CD14-positive monocyte (primary cell): Measurements from ENCODE around the gene ADAMTS18. TPM values are rescaled to one million over a fixed set of nuclear protein-coding genes. Genes with fewer than 3 reads are reported as not detected.

Source experiments
- DNase-seq, 3 donors: peaks; one replicate each; pipeline ENCODE4 v3.0.0-alpha.2; 2011 to 2022
- H2AFZ ChIP-seq: 2 replicates; pipeline ENCODE4 v1.6.0; 2012; ENCODE audit warnings: mild to moderate bottlenecking, low read depth, low read length, inconsistent platforms; ENCODE audit not compliant: insufficient read depth, poor library complexity, severe bottlenecking
- H3K27ac ChIP-seq, 2 donors: 1 replicate in 1 of 2; 2 replicates in 1 of 2; pipeline ENCODE4 v1.5.1; 2012 to 2013; ENCODE audit warnings: low read length in 2 of 2, control low read depth in 1 of 2, inconsistent platforms in 1 of 2, low read depth in 1 of 2, mild to moderate bottlenecking in 1 of 2
- H3K27me3 ChIP-seq, 2 donors: one replicate each; pipeline versions ENCODE4 v1.6.0 to v1.6.1; 2011 to 2013; ENCODE audit warnings: low read length in 2 of 2; ENCODE audit not compliant: control insufficient read depth in 2 of 2, insufficient read depth in 2 of 2
- H3K36me3 ChIP-seq, 2 donors: replicated peaks in 1 of 2; 1 replicate in 1 of 2; 2 replicates in 1 of 2; pipeline versions ENCODE4 v1.5.1 to v1.6.1; 2012 to 2013; ENCODE audit warnings: low read length in 2 of 2, control low read depth in 1 of 2, inconsistent platforms in 1 of 2, mild to moderate bottlenecking in 1 of 2; ENCODE audit not compliant: insufficient read depth in 2 of 2, control insufficient read depth in 1 of 2
- H3K4me1 ChIP-seq, 2 donors: 1 replicate in 1 of 2; 2 replicates in 1 of 2; pipeline versions ENCODE4 v1.5.1 to v1.6.1; 2012 to 2013; ENCODE audit warnings: low read length in 2 of 2, control low read depth in 1 of 2, inconsistent platforms in 1 of 2, mild to moderate bottlenecking in 1 of 2, moderate library complexity in 1 of 2; ENCODE audit not compliant: insufficient read depth in 2 of 2, control insufficient read depth in 1 of 2
- H3K4me2 ChIP-seq: replicated peaks from 2 replicates; pipeline ENCODE3; 2012; ENCODE audit warnings: low read length, moderate library complexity, mild to moderate bottlenecking; ENCODE audit not compliant: poor library complexity, severe bottlenecking; ENCODE audit errors: extremely low read depth
- H3K4me3 ChIP-seq, 3 experiments: fragments of 200-600 bp in 1 of 3; sonication (generic) in 1 of 3; replicated peaks in 1 of 3; 1 replicate in 2 of 3; 2 replicates in 1 of 3; pipeline ENCODE4 v1.5.1; 2011 to 2013; ENCODE audit warnings: low read length in 3 of 3, mild to moderate bottlenecking in 3 of 3, control low read depth in 2 of 3, low read depth in 2 of 3, inconsistent platforms in 1 of 3, moderate library complexity in 1 of 3
- H3K79me2 ChIP-seq: 2 replicates; pipeline ENCODE4 v1.6.0; 2012; ENCODE audit warnings: mild to moderate bottlenecking, control low read depth, inconsistent platforms, low read length, moderate library complexity; ENCODE audit not compliant: insufficient read depth
- H3K9ac ChIP-seq: 2 replicates; pipeline ENCODE4 v1.6.0; 2017; ENCODE audit warnings: low read length, mild to moderate bottlenecking; ENCODE audit not compliant: insufficient read depth, poor library complexity, severe bottlenecking
- H3K9me3 ChIP-seq, 2 donors: replicated peaks in 1 of 2; 1 replicate in 1 of 2; 2 replicates in 1 of 2; pipeline versions ENCODE4 v1.5.1 to v1.6.1; 2012 to 2013; ENCODE audit warnings: low read length in 2 of 2, control low read depth in 1 of 2; ENCODE audit not compliant: control insufficient read depth in 1 of 2, insufficient read depth in 1 of 2
- H4K20me1 ChIP-seq: 2 replicates; pipeline ENCODE4 v1.6.0; 2012; ENCODE audit warnings: mild to moderate bottlenecking, low read length, control low read depth, moderate library complexity; ENCODE audit not compliant: insufficient read depth
- H3K27ac Mint-ChIP-seq, 7 donors: one replicate each; pipeline ENCODE4 v1.8.0; 2020; ENCODE audit warnings: mild to moderate bottlenecking in 7 of 7, mixed read lengths in 7 of 7, moderate library complexity in 6 of 7, inconsistent platforms in 2 of 7
- H3K27me3 Mint-ChIP-seq, 3 donors: one replicate each; pipeline ENCODE4 v1.8.0; 2021 to 2022; ENCODE audit warnings: low read depth in 3 of 3, mild to moderate bottlenecking in 3 of 3, mixed read lengths in 3 of 3, moderate library complexity in 3 of 3, inconsistent platforms in 1 of 3
- H3K36me3 Mint-ChIP-seq, 2 donors: one replicate each; pipeline ENCODE4 v1.8.0; 2020; ENCODE audit warnings: mixed read lengths in 2 of 2, inconsistent platforms in 1 of 2, mild to moderate bottlenecking in 1 of 2
- H3K4me1 Mint-ChIP-seq: one replicate; pipeline ENCODE4 v1.8.0; 2020; ENCODE audit warnings: mild to moderate bottlenecking, mixed read lengths
- H3K4me3 Mint-ChIP-seq, 2 donors: one replicate each; pipeline ENCODE4 v1.8.0; 2020; ENCODE audit warnings: mild to moderate bottlenecking in 2 of 2, mixed read lengths in 2 of 2, moderate library complexity in 1 of 2
- H3K9me3 Mint-ChIP-seq, 7 donors: one replicate each; pipeline ENCODE4 v1.8.0; 2020 to 2022; ENCODE audit warnings: mixed read lengths in 7 of 7, mild to moderate bottlenecking in 6 of 7, moderate library complexity in 6 of 7, inconsistent platforms in 2 of 7
- WGBS: methylation state at CpG from one replicate; pipeline ENCODE4 v1.1.5; 2013; ENCODE audit warnings: missing lambda C conversion rate; ENCODE audit not compliant: insufficient coverage; 5-methylcytosine and 5-hydroxymethylcytosine counted together
- intact Hi-C, 2 donors: fragments of 100-400 bp; cut with micrococcal nuclease; formaldehyde crosslinking; loops; one replicate each; pipeline versions ENCODE4 v1.15.0 to v1.15.1; 2023
- polyA plus RNA-seq, 3 donors: library from polyadenylated mRNA; depleted of rRNA in 1 of 3; unstranded in 2 of 3; stranded (reverse) in 1 of 3; fragments of 300-500 nt in 2 of 3; fragments of >200 nt in 1 of 3; fragmentation: Illumina TruSeq in 2 of 3; gene quantifications; 1 replicate in 2 of 3; 2 replicates in 1 of 3; pipeline ENCODE4 v1.2.3, GENCODE V29; 2012 to 2021
- TF ChIP-seq, protein P1 (sequence below): fragments of 200-600 bp; IDR thresholded peaks from one replicate; pipeline ENCODE4 v1.8.0; 2022; ENCODE audit warnings: antibody characterized with exemption, mild to moderate bottlenecking

Gene ADAMTS18
- polyA plus RNA-seq, 3 donors = not detected

GRCh38 chr16:77331043-77331442, 103.8 kb downstream of the ADAMTS18 start:
- Mint-ChIP-seq H3K27ac (no peak overlapping the region), H3K36me3 (no peaks in the 10 kb centered on the region), H3K4me1 (no peaks in the 10 kb centered on the region), H3K9me3 (peaks cover 0 to 3% (median 0%) of the 10 kb centered on the region in 7 donors), H3K27me3 (peaks cover 0 to 3% (median 2%) of the 10 kb centered on the region in 3 donors), H3K4me3 (no peak overlapping the region)
- no peak overlapping the region for H3K4me3 ChIP-seq
- TF ChIP-seq, protein P1, sequence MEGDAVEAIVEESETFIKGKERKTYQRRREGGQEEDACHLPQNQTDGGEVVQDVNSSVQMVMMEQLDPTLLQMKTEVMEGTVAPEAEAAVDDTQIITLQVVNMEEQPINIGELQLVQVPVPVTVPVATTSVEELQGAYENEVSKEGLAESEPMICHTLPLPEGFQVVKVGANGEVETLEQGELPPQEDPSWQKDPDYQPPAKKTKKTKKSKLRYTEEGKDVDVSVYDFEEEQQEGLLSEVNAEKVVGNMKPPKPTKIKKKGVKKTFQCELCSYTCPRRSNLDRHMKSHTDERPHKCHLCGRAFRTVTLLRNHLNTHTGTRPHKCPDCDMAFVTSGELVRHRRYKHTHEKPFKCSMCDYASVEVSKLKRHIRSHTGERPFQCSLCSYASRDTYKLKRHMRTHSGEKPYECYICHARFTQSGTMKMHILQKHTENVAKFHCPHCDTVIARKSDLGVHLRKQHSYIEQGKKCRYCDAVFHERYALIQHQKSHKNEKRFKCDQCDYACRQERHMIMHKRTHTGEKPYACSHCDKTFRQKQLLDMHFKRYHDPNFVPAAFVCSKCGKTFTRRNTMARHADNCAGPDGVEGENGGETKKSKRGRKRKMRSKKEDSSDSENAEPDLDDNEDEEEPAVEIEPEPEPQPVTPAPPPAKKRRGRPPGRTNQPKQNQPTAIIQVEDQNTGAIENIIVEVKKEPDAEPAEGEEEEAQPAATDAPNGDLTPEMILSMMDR = no peak
- no peaks in the 10 kb centered on the region for H3K36me3 ChIP-seq
- H3K4me1 ChIP-seq = no peaks in the 10 kb centered on the region
- no peaks in the 10 kb centered on the region for H3K9me3 ChIP-seq
- no peaks in the 10 kb centered on the region for H3K79me2 ChIP-seq
- no peaks in the 10 kb centered on the region for H3K27me3 ChIP-seq
- H3K27ac ChIP-seq = no peak overlapping the region
- no peak overlapping the region for H3K9ac ChIP-seq
- no peak overlapping the region for H3K4me2 ChIP-seq
- intact Hi-C loops = no loop called here
- no peak overlapping the region for H2AFZ ChIP-seq
- no peak for DNase-seq
- H4K20me1 ChIP-seq = no peaks in the 10 kb centered on the region

DNA sequence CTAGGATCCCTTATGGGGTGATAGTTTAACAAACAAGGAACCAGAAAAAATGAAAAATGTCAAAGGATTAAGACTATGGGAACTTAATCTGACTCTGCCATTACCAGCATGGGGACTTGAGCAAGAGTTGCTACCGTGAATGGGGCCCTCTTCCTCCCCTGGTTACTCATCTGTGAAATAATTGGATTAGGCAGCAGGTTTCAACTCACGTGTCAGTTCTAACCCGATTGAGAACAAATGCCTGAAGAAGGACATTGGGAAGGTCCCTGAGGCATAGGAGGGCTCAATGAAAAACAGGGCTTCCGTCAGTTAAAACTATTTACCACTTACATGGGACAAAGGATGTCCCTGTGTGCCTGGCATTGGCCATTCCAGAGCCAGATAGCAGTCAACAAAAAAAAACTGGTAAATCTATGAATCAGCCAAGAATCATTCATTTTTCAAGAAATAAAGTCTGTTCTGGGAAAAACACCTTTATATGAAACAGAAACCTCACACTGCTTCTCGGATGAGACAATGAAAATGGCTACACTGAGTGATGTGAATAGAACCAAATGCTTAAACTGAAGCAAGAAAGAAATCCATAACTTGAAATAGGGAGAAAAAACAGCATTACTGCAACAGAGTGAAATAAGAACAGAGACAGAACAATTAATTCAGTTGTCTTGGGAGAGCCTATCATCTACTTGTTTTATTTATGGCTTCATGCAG, 104.3 kb downstream of the ADAMTS18 start:
- TF ChIP-seq, protein P1 = no peak
- no peaks in the 10 kb centered on the region for H4K20me1 ChIP-seq
- no peak overlapping the region for H2AFZ ChIP-seq
- Mint-ChIP-seq H3K9me3 (peaks cover 0 to 3% (median 0%) of the 10 kb centered on the region in 7 donors), H3K4me1 (no peaks in the 10 kb centered on the region), H3K36me3 (no peaks in the 10 kb centered on the region), H3K27me3 (peaks cover 0 to 2% (median 0%) of the 10 kb centered on the region in 3 donors), H3K4me3 (no peak overlapping the region), H3K27ac (no peak overlapping the region)
- intact Hi-C loops = no loop called here
- H3K27me3 ChIP-seq = no peaks in the 10 kb centered on the region
- no peak overlapping the region for H3K9ac ChIP-seq
- 51% methylated on average over 4 of the region's 5 CpGs for WGBS
- no peak overlapping the region for H3K4me3 ChIP-seq
- H3K36me3 ChIP-seq = no peaks in the 10 kb centered on the region
- H3K27ac ChIP-seq = no peak overlapping the region
- no peak overlapping the region for H3K4me2 ChIP-seq
- DNase-seq = no peak
- H3K9me3 ChIP-seq = no peaks in the 10 kb centered on the region
- H3K79me2 ChIP-seq = no peaks in the 10 kb centered on the region
- no peaks in the 10 kb centered on the region for H3K4me1 ChIP-seq
